HCT116 (cell line): ENCODE measurements around the gene SLC25A29. TPM values are rescaled to one million over a fixed set of nuclear protein-coding genes. Genes with fewer than 3 reads are reported as not detected.

Experiments used
- ATAC-seq: fragments of 200-7000 bp; cut with Tn5 transposase; 2 replicates; pipeline ENCODE4 v1.9.1; 2020; ENCODE audit warnings: mild to moderate bottlenecking, moderate library complexity
- BruUV-seq: library from RNA; stranded (reverse); fragments of 400-500 nt; replicated peaks from 2 replicates; lab custom pipeline; 2021; lab: Mats Ljungman, UMichigan
- CTCF ChIA-PET: fragments of 300-600 bp; sonication (Branson Sonifier 250); formaldehyde crosslinking; loops from one replicate; lab custom pipeline; 2021; ENCODE audit warnings: antibody characterized with exemption; lab: Charles Lee
- POLR2A ChIA-PET: fragments of 300-600, 350-600 bp; sonication (Branson Sonifier 250); formaldehyde crosslinking; loops from one replicate; lab custom pipeline; 2021; ENCODE audit warnings: antibody characterized with exemption; lab: Charles Lee
- RAD21 ChIA-PET, 2 experiments: fragments of 300-600 bp; sonication (Branson Sonifier 250); formaldehyde crosslinking; loops; one replicate each; lab custom pipeline; 2023; ENCODE audit warnings: low total read pairs in 2 of 2; ENCODE audit not compliant: uncharacterized antibody in 2 of 2, unreplicated experiment in 2 of 2, low non-redundant PET in 1 of 2; lab: Charles Lee
- DNase-seq: peaks from one replicate; pipeline ENCODE4 v3.0.0-alpha.2; 2010; ENCODE audit warnings: low read depth, low spot score
- H2AFZ ChIP-seq: fragments of 200-600 bp; shearing (Covaris generic), sonication (generic); 2 replicates; pipeline ENCODE4 v1.6.1; 2017; ENCODE audit warnings: low read depth, mixed run types, mixed read lengths, antibody characterized with exemption, low read length; ENCODE audit not compliant: poor library complexity, severe bottlenecking
- H3K27ac ChIP-seq: 2 replicates; pipeline ENCODE4 v1.5.1; 2012; ENCODE audit warnings: low read depth, low read length
- H3K27me3 ChIP-seq: fragments of 200-600 bp; sonication (generic); 2 replicates; pipeline ENCODE4 v1.6.1; 2016; ENCODE audit warnings: mixed run types, low read length, mixed read lengths; ENCODE audit not compliant: insufficient read depth
- H3K36me3 ChIP-seq, 2 experiments: fragments of 200-500 bp in 1 of 2; fragments of 200-600 bp in 1 of 2; sonication (Bioruptor generic) in 1 of 2; sonication (generic) in 1 of 2; 2 replicates each; pipeline versions ENCODE4 v1.5.1 to v1.6.1; 2014 to 2016; ENCODE audit warnings: low read length in 2 of 2, inconsistent platforms in 1 of 2, mixed read lengths in 1 of 2, mixed run types in 1 of 2; ENCODE audit not compliant: insufficient read depth in 2 of 2, control insufficient read depth in 1 of 2
- H3K4me1 ChIP-seq, 2 experiments: fragments of 200-600 bp in 1 of 2; sonication (generic) in 1 of 2; 2 replicates each; pipeline versions ENCODE4 v1.5.1 to v1.6.1; 2012 to 2017; ENCODE audit warnings: low read length in 2 of 2, inconsistent platforms in 1 of 2, mild to moderate bottlenecking in 1 of 2, mixed read lengths in 1 of 2, mixed run types in 1 of 2, moderate library complexity in 1 of 2; ENCODE audit not compliant: insufficient read depth in 2 of 2, control insufficient read depth in 1 of 2
- H3K4me2 ChIP-seq: fragments of 200-600 bp; sonication (generic); 2 replicates; pipeline ENCODE4 v1.6.1; 2017; ENCODE audit warnings: mixed run types, low read length, mixed read lengths
- H3K4me3 ChIP-seq, 2 experiments: fragments of 200-600 bp in 1 of 2; sonication (generic) in 1 of 2; replicated peaks in 1 of 2; 2 replicates each; pipeline ENCODE4 v1.5.1; 2011 to 2016; ENCODE audit warnings: low read length in 2 of 2, control low read depth in 1 of 2, low read depth in 1 of 2, mild to moderate bottlenecking in 1 of 2, mixed read lengths in 1 of 2, mixed run types in 1 of 2
- H3K79me2 ChIP-seq: fragments of 200-600 bp; sonication (generic); 2 replicates; pipeline ENCODE4 v1.6.1; 2017; ENCODE audit warnings: mild to moderate bottlenecking, mixed run types, low read length, moderate library complexity, mixed read lengths; ENCODE audit not compliant: insufficient read depth
- H3K9ac ChIP-seq: fragments of 200-600 bp; sonication (generic); 2 replicates; pipeline ENCODE4 v1.6.1; 2016; ENCODE audit warnings: low read length, mixed read lengths
- H3K9me2 ChIP-seq: fragments of 200-600 bp; sonication (generic), shearing (Covaris generic); 2 replicates; pipeline ENCODE4 v1.6.1; 2017; ENCODE audit warnings: mixed run types, mild to moderate bottlenecking, moderate library complexity; ENCODE audit not compliant: insufficient read depth
- H3K9me3 ChIP-seq, 2 experiments: fragments of 200-500 bp in 1 of 2; fragments of 200-600 bp in 1 of 2; sonication (Bioruptor generic) in 1 of 2; sonication (generic) in 1 of 2; 2 replicates each; pipeline ENCODE4 v1.6.1; 2014 to 2017; ENCODE audit warnings: low read length in 2 of 2, mixed read lengths in 2 of 2, inconsistent platforms in 1 of 2, low read depth in 1 of 2, mild to moderate bottlenecking in 1 of 2, mixed run types in 1 of 2, moderate library complexity in 1 of 2; ENCODE audit not compliant: control insufficient read depth in 1 of 2, insufficient read depth in 1 of 2
- H4K20me1 ChIP-seq: fragments of 200-600 bp; sonication (generic), shearing (Covaris generic); 2 replicates; pipeline ENCODE4 v1.6.1; 2017; ENCODE audit warnings: mixed run types, mild to moderate bottlenecking, moderate library complexity; ENCODE audit not compliant: insufficient read depth
- CBX3 ChIP-seq: IDR thresholded peaks from 2 replicates; pipeline ENCODE4 v1.6.1; 2012; ENCODE audit warnings: low read depth
- CEBPB ChIP-seq: IDR thresholded peaks from 2 replicates; pipeline ENCODE4 v1.6.1; 2012; ENCODE audit warnings: low read depth
- EGR1 ChIP-seq: IDR thresholded peaks from 2 replicates; pipeline ENCODE4 v1.6.1; 2012; ENCODE audit warnings: low read depth
- EZH2 ChIP-seq: fragments of 200-600 bp; sonication (generic); IDR thresholded peaks from 2 replicates; pipeline ENCODE4 v1.6.1; 2017; ENCODE audit warnings: antibody characterized with exemption, mixed run types
- FOSL1 ChIP-seq: IDR thresholded peaks from 2 replicates; pipeline ENCODE4 v1.6.1; 2012; ENCODE audit warnings: low read depth
- JUND ChIP-seq: IDR thresholded peaks from 2 replicates; pipeline ENCODE4 v1.6.1; 2012
- POLR2A ChIP-seq: IDR thresholded peaks from 2 replicates; pipeline ENCODE4 v1.7.0; 2011; ENCODE audit warnings: borderline replicate concordance; ENCODE audit not compliant: insufficient read depth, insufficient read length; ENCODE audit errors: extremely low read depth
- POLR2AphosphoS5 ChIP-seq: IDR thresholded peaks from 2 replicates; pipeline ENCODE4 v1.6.1; 2011; ENCODE audit warnings: mild to moderate bottlenecking, low read depth, low read length, moderate library complexity
- RAD21 ChIP-seq: IDR thresholded peaks from 2 replicates; pipeline ENCODE4 v1.6.1; 2012; ENCODE audit warnings: low read depth, mild to moderate bottlenecking
- SP1 ChIP-seq: IDR thresholded peaks from 2 replicates; pipeline ENCODE4 v1.6.1; 2012; ENCODE audit warnings: low read depth
- SRF ChIP-seq: IDR thresholded peaks from 2 replicates; pipeline ENCODE4 v1.6.1; 2012; ENCODE audit warnings: low read depth
- TCF7L2 ChIP-seq: IDR thresholded peaks from 2 replicates; pipeline ENCODE4 v1.7.0; 2011; ENCODE audit warnings: borderline replicate concordance, inconsistent platforms; ENCODE audit not compliant: insufficient read depth, insufficient read length; ENCODE audit errors: extremely low read depth
- intact Hi-C: fragments of 100-400 bp; cut with micrococcal nuclease; formaldehyde crosslinking; loops from 2 replicates; pipeline ENCODE4 v1.10.0; 2022
- total RNA-seq: library from RNA; stranded (reverse); gene quantifications from one replicate; pipeline ENCODE4 v1.2.1, GENCODE V29; 2021; ENCODE audit not compliant: unreplicated experiment
- TF ChIP-seq, protein P1 (sequence below): IDR thresholded peaks from 2 replicates; pipeline ENCODE4 v1.6.1; 2012; ENCODE audit warnings: low read depth
- TF ChIP-seq, protein P2 (sequence below), 3 experiments: fragments of 200-600 bp in 1 of 3; sonication (generic) in 1 of 3; IDR thresholded peaks in 2 of 3; conservative IDR thresholded peaks in 1 of 3; 2 replicates each; pipeline ENCODE4 v1.5.1; 2012 to 2017; ENCODE audit warnings: low read depth in 2 of 3, low read length in 2 of 3, antibody characterized with exemption in 1 of 3, borderline replicate concordance in 1 of 3, control low read depth in 1 of 3, mild to moderate bottlenecking in 1 of 3, mixed read lengths in 1 of 3, mixed run types in 1 of 3, moderate library complexity in 1 of 3; ENCODE audit not compliant: insufficient read depth in 1 of 3
- TF ChIP-seq, protein P3 (sequence below): IDR thresholded peaks from 2 replicates; pipeline ENCODE4 v1.6.1; 2011; ENCODE audit warnings: mild to moderate bottlenecking, low read length, moderate library complexity; ENCODE audit not compliant: insufficient replicate concordance; ENCODE audit errors: extremely low read depth
- TF ChIP-seq, protein P4 (sequence below): IDR thresholded peaks from 2 replicates; pipeline ENCODE4 v1.6.1; 2012

The SLC25A29 gene
- total RNA-seq, 1 experiment from 2014 or later, result 38.7 TPM

GRCh38 chr14:100279133-100279532 is 27.1 kb downstream of the SLC25A29 start:
- ChIA-PET CTCF (interaction anchor here (1.5 kb wide), 1 partner anchor 33 kb away, joined by 4 read pairs; no protein-coding TSS in a partner anchor), RAD21 (no interaction called here), POLR2A (no interaction called here)
- BruUV-seq, result no TSS peak
- Histone ChIP-seq H3K4me2 (no peak overlapping the region), H3K4me3 (no peak overlapping the region), H4K20me1 (peaks cover 35% of the 10 kb centered on the region), H3K79me2 (peaks cover 81% of the 10 kb centered on the region), H3K36me3 (peaks cover 13 to 14% of the 10 kb centered on the region in 2 experiments; a peak in 3 of 4 replicates), H2AFZ (no peak overlapping the region), H3K9me2 (no peaks in the 10 kb centered on the region), H3K27me3 (no peaks in the 10 kb centered on the region), H3K4me1 (peaks cover 0 to 5% of the 10 kb centered on the region in 2 experiments; a peak in 1 of 4 replicates), H3K9me3 (no peaks in the 10 kb centered on the region), H3K9ac (no peak overlapping the region), H3K27ac (no peak overlapping the region)
- no peak for DNase-seq
- no peak for ATAC-seq
- intact Hi-C loops, result no loop called here
- TF ChIP-seq, protein P1, sequence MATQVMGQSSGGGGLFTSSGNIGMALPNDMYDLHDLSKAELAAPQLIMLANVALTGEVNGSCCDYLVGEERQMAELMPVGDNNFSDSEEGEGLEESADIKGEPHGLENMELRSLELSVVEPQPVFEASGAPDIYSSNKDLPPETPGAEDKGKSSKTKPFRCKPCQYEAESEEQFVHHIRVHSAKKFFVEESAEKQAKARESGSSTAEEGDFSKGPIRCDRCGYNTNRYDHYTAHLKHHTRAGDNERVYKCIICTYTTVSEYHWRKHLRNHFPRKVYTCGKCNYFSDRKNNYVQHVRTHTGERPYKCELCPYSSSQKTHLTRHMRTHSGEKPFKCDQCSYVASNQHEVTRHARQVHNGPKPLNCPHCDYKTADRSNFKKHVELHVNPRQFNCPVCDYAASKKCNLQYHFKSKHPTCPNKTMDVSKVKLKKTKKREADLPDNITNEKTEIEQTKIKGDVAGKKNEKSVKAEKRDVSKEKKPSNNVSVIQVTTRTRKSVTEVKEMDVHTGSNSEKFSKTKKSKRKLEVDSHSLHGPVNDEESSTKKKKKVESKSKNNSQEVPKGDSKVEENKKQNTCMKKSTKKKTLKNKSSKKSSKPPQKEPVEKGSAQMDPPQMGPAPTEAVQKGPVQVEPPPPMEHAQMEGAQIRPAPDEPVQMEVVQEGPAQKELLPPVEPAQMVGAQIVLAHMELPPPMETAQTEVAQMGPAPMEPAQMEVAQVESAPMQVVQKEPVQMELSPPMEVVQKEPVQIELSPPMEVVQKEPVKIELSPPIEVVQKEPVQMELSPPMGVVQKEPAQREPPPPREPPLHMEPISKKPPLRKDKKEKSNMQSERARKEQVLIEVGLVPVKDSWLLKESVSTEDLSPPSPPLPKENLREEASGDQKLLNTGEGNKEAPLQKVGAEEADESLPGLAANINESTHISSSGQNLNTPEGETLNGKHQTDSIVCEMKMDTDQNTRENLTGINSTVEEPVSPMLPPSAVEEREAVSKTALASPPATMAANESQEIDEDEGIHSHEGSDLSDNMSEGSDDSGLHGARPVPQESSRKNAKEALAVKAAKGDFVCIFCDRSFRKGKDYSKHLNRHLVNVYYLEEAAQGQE, result no peak
- no peak for TF ChIP-seq SP1
- no peak for TF ChIP-seq CBX3
- no peak for TF ChIP-seq EGR1
- TF ChIP-seq SRF, result no peak
- TF ChIP-seq CEBPB, result no peak
- no peak for TF ChIP-seq JUND
- TF ChIP-seq EZH2, result no peak
- TF ChIP-seq POLR2AphosphoS5, result no peak
- TF ChIP-seq FOSL1, result no peak
- TF ChIP-seq, protein P2, sequence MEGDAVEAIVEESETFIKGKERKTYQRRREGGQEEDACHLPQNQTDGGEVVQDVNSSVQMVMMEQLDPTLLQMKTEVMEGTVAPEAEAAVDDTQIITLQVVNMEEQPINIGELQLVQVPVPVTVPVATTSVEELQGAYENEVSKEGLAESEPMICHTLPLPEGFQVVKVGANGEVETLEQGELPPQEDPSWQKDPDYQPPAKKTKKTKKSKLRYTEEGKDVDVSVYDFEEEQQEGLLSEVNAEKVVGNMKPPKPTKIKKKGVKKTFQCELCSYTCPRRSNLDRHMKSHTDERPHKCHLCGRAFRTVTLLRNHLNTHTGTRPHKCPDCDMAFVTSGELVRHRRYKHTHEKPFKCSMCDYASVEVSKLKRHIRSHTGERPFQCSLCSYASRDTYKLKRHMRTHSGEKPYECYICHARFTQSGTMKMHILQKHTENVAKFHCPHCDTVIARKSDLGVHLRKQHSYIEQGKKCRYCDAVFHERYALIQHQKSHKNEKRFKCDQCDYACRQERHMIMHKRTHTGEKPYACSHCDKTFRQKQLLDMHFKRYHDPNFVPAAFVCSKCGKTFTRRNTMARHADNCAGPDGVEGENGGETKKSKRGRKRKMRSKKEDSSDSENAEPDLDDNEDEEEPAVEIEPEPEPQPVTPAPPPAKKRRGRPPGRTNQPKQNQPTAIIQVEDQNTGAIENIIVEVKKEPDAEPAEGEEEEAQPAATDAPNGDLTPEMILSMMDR (IDR thresholded peaks at IDR 0.05 in 2 of 3, conservative IDR thresholded peaks at IDR 0.05 in 1 of 3; ENCODE audit: borderline replicate concordance in 1 of 3, insufficient read depth in 1 of 3, low read depth in 2 of 3, low read length in 2 of 3), result no peak
- no peak for TF ChIP-seq TCF7L2
- TF ChIP-seq, protein P3, sequence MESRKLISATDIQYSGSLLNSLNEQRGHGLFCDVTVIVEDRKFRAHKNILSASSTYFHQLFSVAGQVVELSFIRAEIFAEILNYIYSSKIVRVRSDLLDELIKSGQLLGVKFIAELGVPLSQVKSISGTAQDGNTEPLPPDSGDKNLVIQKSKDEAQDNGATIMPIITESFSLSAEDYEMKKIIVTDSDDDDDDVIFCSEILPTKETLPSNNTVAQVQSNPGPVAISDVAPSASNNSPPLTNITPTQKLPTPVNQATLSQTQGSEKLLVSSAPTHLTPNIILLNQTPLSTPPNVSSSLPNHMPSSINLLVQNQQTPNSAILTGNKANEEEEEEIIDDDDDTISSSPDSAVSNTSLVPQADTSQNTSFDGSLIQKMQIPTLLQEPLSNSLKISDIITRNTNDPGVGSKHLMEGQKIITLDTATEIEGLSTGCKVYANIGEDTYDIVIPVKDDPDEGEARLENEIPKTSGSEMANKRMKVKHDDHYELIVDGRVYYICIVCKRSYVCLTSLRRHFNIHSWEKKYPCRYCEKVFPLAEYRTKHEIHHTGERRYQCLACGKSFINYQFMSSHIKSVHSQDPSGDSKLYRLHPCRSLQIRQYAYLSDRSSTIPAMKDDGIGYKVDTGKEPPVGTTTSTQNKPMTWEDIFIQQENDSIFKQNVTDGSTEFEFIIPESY, result no peak
- TF ChIP-seq, protein P4, sequence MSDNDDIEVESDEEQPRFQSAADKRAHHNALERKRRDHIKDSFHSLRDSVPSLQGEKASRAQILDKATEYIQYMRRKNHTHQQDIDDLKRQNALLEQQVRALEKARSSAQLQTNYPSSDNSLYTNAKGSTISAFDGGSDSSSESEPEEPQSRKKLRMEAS, result no peak
- no peak for TF ChIP-seq RAD21
- TF ChIP-seq POLR2A, result no peak
